A673 (cell line): ENCODE data around the gene ZFYVE1.

Experiments
- CTCF ChIP-seq: fragments of 300-800, 200-600 bp; sonication (generic); conservative IDR thresholded peaks from 2 replicates; pipeline ENCODE4 v1.5.1; 2017; ENCODE audit warnings: low read depth, mild to moderate bottlenecking, antibody characterized with exemption, low read length, moderate library complexity, mixed read lengths
- EZH2 ChIP-seq: fragments of 200-600 bp; sonication (generic); IDR thresholded peaks from 2 replicates; pipeline ENCODE4 v1.6.1; 2017; ENCODE audit warnings: borderline replicate concordance, low read depth, mild to moderate bottlenecking, mixed read lengths, antibody characterized with exemption, low read length; ENCODE audit not compliant: poor library complexity, severe bottlenecking

DNA sequence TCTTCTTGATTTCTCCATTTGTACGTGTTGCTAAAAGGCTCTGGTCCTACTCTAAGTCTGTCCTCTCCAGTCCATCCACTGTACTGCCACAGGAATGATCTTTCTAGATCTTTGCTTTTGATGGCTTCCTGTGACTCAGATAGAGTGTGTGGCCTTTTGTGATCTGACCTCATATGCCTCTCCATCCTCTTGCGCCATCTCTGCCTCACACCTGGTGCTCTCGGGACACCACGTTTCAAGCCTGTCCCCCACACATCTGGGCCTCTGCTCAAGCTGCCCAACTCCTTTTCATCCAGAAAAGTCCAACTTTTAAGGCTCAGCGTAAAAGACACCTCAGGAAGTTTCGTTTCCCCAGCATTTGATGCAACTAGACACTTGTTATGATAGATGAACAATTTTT lies 61.7 kb downstream of the ZFYVE1 start:
- TF ChIP-seq CTCF (no peak), EZH2 (no peak)
